ENCODE data around the gene PLXNC1. TPM values are rescaled to one million over a fixed set of nuclear protein-coding genes. Genes with fewer than 3 reads are reported as not detected.
"Not testable (repeated sequence)": the region's sequence is repeated elsewhere in the genome, so short reads cannot be mapped to it uniquely, and the experiment has no call there.

PLXNC1 gene
- total RNA-seq, 2 donors from 2014 or later = 11.3 to 14.1 TPM

DNA sequence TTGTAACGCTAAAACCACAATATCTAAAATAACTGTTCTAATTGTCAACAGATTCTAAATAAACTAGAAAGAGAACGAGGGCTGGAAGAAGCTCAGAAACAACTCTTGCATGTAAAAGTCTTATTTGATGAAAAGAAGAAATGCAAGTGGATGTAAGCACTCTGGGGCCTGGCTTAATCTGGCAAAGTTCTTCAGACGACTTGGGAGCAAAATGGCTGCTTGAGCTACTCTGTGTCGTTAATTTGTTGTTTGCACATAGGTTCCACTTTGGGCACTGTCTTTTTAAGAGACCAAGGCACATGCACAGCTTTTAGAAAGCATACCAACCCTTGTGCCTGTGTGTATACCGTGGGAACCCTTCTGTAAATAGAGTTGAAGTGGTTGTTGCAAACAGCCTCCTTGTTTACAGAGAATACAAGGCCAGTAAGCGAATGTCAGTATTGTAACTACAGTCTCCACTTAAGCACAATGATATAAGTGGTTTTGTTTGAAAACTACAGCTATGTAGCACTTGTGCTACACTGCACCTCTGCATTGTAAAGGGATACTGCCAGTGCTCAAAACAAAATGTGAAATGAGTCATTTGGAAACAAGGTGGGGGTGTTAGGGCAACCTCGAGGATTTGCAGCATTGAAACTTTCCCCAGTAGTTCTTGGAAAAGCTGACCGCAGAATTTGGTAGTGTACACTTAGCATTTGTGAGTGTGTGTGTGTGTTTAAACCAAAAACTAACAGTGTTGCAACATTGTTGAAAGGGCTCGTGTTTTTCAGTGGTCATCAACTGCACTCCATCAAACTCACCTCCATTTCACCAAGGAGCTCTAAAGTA, 157.0 kb downstream of the PLXNC1 start:
- Mint-ChIP-seq H3K27ac (peak overlapping the region; percentile 81), H3K4me1 (ENCODE audit: low read depth) (peaks cover 41% of the 10 kb centered on the region), H3K9me3 (no peaks in the 10 kb centered on the region), H3K27me3 (ENCODE audit: low read depth) (no peaks in the 10 kb centered on the region), H3K36me3 (ENCODE audit: insufficient read depth in 2 of 2) (peaks cover 23 to 35% of the 10 kb centered on the region in 2 donors), H3K4me3 (peak overlapping the region; percentile 54 to 69)
- DNase-seq (peak; percentile 72 to 77), ATAC-seq (replicated peaks in 1 of 2) (peak; percentile 94 to 96)

DNA sequence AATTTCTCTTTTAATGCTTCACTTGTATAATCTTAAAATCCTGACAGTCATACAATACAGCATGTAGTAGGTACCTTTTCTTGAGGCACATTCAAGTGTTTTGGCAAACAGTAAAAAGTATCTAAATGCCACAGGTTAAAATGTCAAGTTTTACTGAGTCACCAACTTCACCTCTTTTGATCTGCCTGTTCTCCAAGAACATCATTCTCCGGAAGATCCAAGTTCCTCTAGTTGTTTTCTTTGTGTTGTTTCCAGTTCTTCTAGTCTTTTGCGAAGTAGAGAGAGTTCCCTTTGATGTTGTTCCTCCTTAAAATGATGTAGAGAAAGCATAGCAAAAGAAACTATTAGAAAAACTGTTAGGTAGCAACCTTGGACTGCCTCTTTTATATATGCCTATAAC, 160.2 kb downstream of the PLXNC1 start:
- Mint-ChIP-seq H3K9me3 (no peaks in the 10 kb centered on the region), H3K27ac (no peak overlapping the region), H3K4me3 (no peak overlapping the region), H3K27me3 (ENCODE audit: low read depth) (no peaks in the 10 kb centered on the region), H3K4me1 (ENCODE audit: low read depth) (peaks cover 41% of the 10 kb centered on the region), H3K36me3 (ENCODE audit: insufficient read depth in 2 of 2) (peaks cover 15 to 34% of the 10 kb centered on the region in 2 donors)
- ATAC-seq (replicated peaks in 1 of 2) = no peak
- DNase-seq = no peak

DNA sequence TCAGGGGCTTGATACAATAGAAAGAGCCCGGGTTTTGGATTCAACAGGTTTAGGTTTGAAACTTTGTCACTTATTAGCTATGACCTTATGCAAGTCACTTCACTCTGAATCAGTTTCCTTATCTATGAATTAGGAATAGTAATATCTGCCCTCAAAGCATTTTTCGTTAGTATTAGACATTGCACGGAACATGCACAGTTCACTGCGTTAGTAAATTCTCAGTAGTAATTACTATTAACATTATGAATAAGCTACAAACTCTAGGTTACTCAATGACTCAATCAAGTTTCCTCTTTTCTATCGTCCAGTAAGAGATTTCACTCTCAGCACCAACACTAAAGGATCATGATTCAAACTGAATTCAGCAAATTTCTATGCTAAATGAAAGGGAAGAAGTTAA, 161.0 kb downstream of the PLXNC1 start:
- DNase-seq = no peak
- Mint-ChIP-seq H3K9me3 (no peaks in the 10 kb centered on the region), H3K4me3 (no peak overlapping the region), H3K27me3 (ENCODE audit: low read depth) (no peaks in the 10 kb centered on the region), H3K36me3 (ENCODE audit: insufficient read depth in 2 of 2) (peaks cover 15 to 34% of the 10 kb centered on the region in 2 donors), H3K4me1 (ENCODE audit: low read depth) (peaks cover 39% of the 10 kb centered on the region), H3K27ac (no peak overlapping the region)
- ATAC-seq (replicated peaks in 1 of 2) = peak in 1 of 2 donors; percentile 48

DNA sequence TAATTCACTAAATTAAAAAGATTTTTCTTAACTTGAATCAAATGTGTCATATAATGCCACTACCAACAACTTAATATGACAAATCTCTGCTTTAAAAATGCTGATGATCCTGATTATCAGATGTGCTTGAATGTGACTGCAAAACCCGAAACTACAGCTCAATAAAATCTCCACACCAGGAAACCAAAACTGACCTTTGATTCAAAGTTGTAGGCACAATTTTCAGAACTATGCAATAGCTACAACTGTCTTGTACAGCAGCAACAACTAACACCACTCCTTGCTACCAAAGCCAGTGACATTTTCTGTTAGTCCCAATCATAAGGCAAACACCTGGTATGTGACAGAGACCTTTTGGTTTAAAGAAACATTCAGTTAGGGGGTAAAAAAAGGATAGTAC, 164.0 kb downstream of the PLXNC1 start:
- H3K27me3 Mint-ChIP-seq (ENCODE audit: low read depth) = no peaks in the 10 kb centered on the region
- peaks cover 7% of the 10 kb centered on the region in 2 donors for H3K9me3 Mint-ChIP-seq
- ATAC-seq (replicated peaks in 1 of 2) (no peak), DNase-seq (no peak)
- peaks cover 15% of the 10 kb centered on the region for H3K4me1 Mint-ChIP-seq (ENCODE audit: low read depth)
- peaks cover 9 to 28% of the 10 kb centered on the region in 2 donors for H3K36me3 Mint-ChIP-seq (ENCODE audit: insufficient read depth in 2 of 2)
- no peak overlapping the region for H3K27ac Mint-ChIP-seq
- no peak overlapping the region for H3K4me3 Mint-ChIP-seq

DNA sequence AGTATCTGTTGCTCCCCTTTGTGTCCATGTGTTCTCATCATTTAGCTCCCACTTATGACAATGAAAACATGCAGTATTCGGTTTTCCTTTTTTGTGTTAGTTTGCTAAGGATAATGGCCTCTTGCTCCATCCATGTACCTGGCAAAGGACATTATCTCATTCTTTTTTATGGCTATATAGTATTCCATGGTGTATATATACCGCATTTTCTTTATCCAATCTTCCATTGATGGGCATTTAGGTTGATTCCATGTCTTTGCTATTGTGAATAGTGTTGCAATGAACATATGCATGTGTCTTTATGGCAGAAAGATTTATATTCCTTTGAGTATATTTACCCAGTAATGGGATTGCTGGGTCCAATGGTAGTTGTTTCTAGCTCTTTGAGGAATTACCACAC, 168.2 kb downstream of the PLXNC1 start:
- peaks cover 33 to 40% of the 10 kb centered on the region in 2 donors for H3K9me3 Mint-ChIP-seq
- H3K4me1 Mint-ChIP-seq (ENCODE audit: low read depth); H3K4me3 Mint-ChIP-seq; H3K27me3 Mint-ChIP-seq (ENCODE audit: low read depth); H3K27ac Mint-ChIP-seq; ATAC-seq (replicated peaks in 1 of 2); DNase-seq: not testable (repeated sequence)
- peaks cover 35 to 48% of the 10 kb centered on the region in 2 donors for H3K36me3 Mint-ChIP-seq (ENCODE audit: insufficient read depth in 2 of 2)

DNA sequence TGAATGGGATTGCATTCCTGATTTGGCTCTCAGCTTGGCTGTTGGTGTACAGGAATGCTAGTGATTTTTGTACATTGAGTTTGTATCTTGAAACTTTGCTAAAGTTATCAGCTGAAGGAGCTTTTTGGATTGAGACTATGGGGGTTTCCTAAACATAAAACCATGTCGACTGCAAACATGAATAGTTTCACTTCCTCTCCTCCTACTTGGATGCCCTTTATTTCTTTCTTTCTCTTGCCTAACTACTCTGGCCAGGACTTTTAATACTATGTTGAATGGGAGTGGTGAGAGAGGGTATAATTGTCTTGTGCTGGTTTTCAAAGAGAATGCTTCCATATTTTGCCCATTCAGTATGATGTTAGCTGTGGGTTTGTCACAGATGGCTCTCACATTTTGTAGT, 169.8 kb downstream of the PLXNC1 start:
- peaks cover 44 to 49% of the 10 kb centered on the region in 2 donors for H3K36me3 Mint-ChIP-seq (ENCODE audit: insufficient read depth in 2 of 2)
- peaks cover 33 to 41% of the 10 kb centered on the region in 2 donors for H3K9me3 Mint-ChIP-seq
- no peak for ATAC-seq (replicated peaks in 1 of 2)

DNA sequence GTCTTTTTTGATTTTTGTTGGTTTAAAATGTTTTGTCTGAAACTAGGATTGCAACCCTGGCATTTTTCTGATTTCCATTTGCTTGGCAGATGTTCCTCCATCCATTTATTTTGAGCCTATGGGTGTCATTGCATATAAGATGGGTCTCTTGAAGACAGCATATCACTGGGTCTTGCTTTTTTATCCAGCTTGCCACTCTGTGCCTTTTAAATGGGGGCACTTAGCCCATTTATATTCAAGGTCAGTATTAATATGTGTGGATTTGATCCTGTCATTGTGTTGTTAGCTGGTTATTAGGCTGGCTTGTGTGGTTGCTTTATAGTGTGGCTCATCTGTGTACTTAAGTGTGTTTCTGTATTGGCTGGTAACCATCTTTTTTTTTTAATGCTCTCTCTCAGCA, 171.7 kb downstream of the PLXNC1 start:
- DNase-seq (no peak), ATAC-seq (replicated peaks in 1 of 2) (no peak)
- no peak overlapping the region for H3K27ac Mint-ChIP-seq
- H3K27me3 Mint-ChIP-seq (ENCODE audit: low read depth) = no peaks in the 10 kb centered on the region
- no peak overlapping the region for H3K4me3 Mint-ChIP-seq
- peaks cover 36 to 41% of the 10 kb centered on the region in 2 donors for H3K9me3 Mint-ChIP-seq
- peaks cover 6% of the 10 kb centered on the region for H3K4me1 Mint-ChIP-seq (ENCODE audit: low read depth)
- H3K36me3 Mint-ChIP-seq (ENCODE audit: insufficient read depth in 2 of 2) = peaks cover 54 to 66% of the 10 kb centered on the region in 2 donors

More for the DNA sequence above, 169.8 kb downstream of the PLXNC1 start:
- no peaks in the 10 kb centered on the region for H3K27me3 Mint-ChIP-seq (ENCODE audit: low read depth)
- H3K4me3 Mint-ChIP-seq = no peak overlapping the region
- H3K27ac Mint-ChIP-seq = no peak overlapping the region
- peaks cover 6% of the 10 kb centered on the region for H3K4me1 Mint-ChIP-seq (ENCODE audit: low read depth)
- DNase-seq = no peak

DNA sequence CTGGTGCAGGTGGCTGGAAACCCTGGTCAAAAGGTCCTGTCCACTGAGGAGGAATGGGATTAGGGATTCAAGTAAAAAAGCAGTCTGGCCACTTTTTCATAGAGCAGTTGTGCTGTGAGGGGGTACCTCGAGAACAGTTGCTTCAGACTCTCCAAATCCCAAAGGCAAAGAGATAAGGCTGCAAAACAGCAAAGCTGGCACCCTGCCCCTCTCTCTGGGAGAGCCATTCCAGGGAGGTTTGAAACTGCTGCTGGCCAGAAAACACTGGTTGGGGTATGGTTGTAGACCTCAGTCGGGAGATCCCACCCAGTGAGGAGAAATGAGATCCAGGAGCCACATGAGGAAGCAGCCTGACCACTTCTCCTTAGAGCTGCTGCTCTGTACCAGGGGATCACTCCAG, 174.0 kb downstream of the PLXNC1 start:
- Mint-ChIP-seq H3K9me3 (peaks cover 29 to 34% of the 10 kb centered on the region in 2 donors), H3K4me3 (no peak overlapping the region), H3K4me1 (ENCODE audit: low read depth) (peaks cover 19% of the 10 kb centered on the region), H3K27me3 (ENCODE audit: low read depth) (no peaks in the 10 kb centered on the region), H3K36me3 (ENCODE audit: insufficient read depth in 2 of 2) (peaks cover 54 to 66% of the 10 kb centered on the region in 2 donors), H3K27ac (no peak overlapping the region)
- DNase-seq = no peak
- no peak for ATAC-seq (replicated peaks in 1 of 2)

DNA sequence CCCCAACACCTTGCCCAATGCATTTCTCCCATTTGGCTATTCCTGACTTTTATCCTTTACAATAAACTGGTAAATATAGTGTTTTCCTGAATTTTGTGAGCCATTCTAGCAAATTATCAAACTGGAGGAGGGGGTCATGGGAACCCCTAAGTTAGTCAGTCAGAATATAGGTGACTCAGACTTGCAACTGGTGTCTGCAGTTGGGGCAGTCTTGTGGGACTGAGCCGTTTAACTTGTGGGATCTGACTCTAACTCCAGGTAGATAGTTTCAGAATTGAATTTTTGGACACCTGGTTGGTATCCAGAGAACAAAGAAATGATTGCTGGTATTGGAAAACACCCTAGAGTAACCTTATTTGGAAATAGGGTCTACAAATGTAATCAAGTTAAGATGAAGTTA, 177.9 kb downstream of the PLXNC1 start:
- Mint-ChIP-seq H3K27ac (peak overlapping the region; percentile 71), H3K36me3 (ENCODE audit: insufficient read depth in 2 of 2) (peaks cover 31 to 53% of the 10 kb centered on the region in 2 donors), H3K9me3 (peaks cover 3 to 5% of the 10 kb centered on the region in 2 donors), H3K27me3 (ENCODE audit: low read depth) (no peaks in the 10 kb centered on the region), H3K4me1 (ENCODE audit: low read depth) (peaks cover 33% of the 10 kb centered on the region), H3K4me3 (peak overlapping the region in 1 of 2 donors; percentile 65)
- DNase-seq (no peak), ATAC-seq (replicated peaks in 1 of 2) (peak; percentile 42 to 44)

DNA sequence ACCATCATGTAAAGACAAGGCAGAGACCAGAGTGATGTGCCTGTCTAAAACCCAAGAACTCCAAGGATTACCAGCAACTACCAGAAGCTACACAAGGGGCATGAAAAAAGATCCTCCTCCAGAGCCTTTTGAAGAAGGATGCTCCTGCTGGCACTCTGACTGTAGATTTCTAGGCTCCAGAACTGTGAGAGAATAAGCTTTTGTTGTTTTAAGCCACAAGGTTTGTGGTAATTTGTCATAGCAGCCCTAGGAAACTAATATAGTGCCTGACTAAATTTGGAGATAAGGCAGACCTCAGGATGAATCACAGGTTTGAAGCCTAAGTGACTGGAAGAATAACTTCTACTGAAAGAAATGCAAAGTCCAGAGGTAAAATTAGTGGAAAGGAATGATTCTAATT, 178.3 kb downstream of the PLXNC1 start:
- Mint-ChIP-seq H3K9me3 (peaks cover 0 to 3% of the 10 kb centered on the region in 2 donors), H3K4me1 (ENCODE audit: low read depth) (peaks cover 33% of the 10 kb centered on the region), H3K27ac (peak overlapping the region; percentile 71), H3K36me3 (ENCODE audit: insufficient read depth in 2 of 2) (peaks cover 27 to 53% of the 10 kb centered on the region in 2 donors), H3K27me3 (ENCODE audit: low read depth) (no peaks in the 10 kb centered on the region), H3K4me3 (peak overlapping the region in 1 of 2 donors; percentile 65)
- ATAC-seq (replicated peaks in 1 of 2) = peak; percentile 92
- DNase-seq = peak; percentile 9 to 21

DNA sequence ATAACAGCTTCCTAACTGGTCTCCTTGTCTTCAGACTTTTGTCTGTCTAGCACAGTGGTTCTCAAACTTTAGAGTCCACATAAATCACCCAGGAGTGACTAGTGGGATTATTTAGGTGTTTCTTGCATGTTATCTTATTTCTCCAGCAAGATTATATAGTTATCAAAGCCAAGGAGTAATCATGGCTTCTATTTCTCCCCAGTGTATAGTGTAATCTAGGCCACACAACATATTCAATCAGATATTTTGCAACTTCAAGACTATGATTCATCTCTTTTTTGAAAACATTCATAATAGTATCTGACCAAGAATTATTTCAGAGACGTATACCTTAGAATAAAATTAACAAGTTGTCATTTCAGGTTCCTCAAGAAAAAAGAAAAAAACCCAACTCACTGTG, 179.4 kb downstream of the PLXNC1 start:
- peak overlapping the region; percentile 11 to 58 for H3K4me3 Mint-ChIP-seq
- peak overlapping the region; percentile 36 for H3K27ac Mint-ChIP-seq
- H3K36me3 Mint-ChIP-seq (ENCODE audit: insufficient read depth in 2 of 2) = peaks cover 21 to 52% of the 10 kb centered on the region in 2 donors
- DNase-seq = no peak
- peaks cover 33% of the 10 kb centered on the region for H3K4me1 Mint-ChIP-seq (ENCODE audit: low read depth)
- H3K27me3 Mint-ChIP-seq (ENCODE audit: low read depth) = no peaks in the 10 kb centered on the region
- ATAC-seq (replicated peaks in 1 of 2) = peak; percentile 33 to 38
- H3K9me3 Mint-ChIP-seq = peaks cover 0 to 3% of the 10 kb centered on the region in 2 donors

DNA sequence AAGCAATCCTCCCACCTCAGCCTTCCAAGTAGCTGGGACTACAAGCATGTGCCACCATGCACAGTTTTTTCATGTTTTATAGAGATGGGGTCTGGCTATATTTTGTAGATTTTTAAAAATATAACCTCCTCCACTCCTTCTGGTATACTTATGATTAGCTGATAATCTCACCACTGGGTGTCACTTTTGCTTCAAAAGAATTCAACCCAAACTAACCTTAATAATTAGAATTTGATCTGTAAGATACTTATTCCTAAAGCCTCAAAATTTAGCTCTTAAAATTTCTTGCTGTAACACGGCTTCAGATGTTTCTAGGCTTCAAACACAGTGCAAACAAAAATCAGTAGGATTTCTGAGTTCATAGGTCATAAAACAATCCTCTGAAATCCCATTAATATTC, 181.0 kb downstream of the PLXNC1 start:
- no peak overlapping the region for H3K4me3 Mint-ChIP-seq
- no peak overlapping the region for H3K27ac Mint-ChIP-seq
- no peak for DNase-seq
- peaks cover 33% of the 10 kb centered on the region for H3K4me1 Mint-ChIP-seq (ENCODE audit: low read depth)
- peaks cover 0 to 3% of the 10 kb centered on the region in 2 donors for H3K9me3 Mint-ChIP-seq
- ATAC-seq (replicated peaks in 1 of 2) = no peak
- H3K27me3 Mint-ChIP-seq (ENCODE audit: low read depth) = no peaks in the 10 kb centered on the region
- H3K36me3 Mint-ChIP-seq (ENCODE audit: insufficient read depth in 2 of 2) = peaks cover 17 to 41% of the 10 kb centered on the region in 2 donors

DNA sequence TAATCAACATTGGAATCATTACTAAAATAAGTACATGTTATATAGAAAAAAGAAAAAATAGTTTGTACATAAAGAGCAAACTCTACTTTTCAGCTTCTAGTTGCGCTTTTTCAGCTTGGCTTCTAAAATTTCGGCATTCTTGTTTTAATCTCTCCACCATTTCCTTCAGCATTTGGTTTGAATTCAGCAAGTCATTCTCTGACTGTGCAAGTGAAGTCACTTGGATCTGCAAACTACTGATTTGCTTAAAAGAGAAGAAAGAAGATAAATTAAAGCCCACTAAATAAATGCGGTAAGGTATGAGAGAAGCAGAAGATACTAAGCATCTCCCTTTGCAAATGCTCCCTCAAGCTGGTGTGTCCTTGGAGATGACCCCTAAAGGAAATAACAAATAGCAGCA, 185.0 kb downstream of the PLXNC1 start:
- H3K9me3 Mint-ChIP-seq = no peaks in the 10 kb centered on the region
- H3K27me3 Mint-ChIP-seq (ENCODE audit: low read depth) = no peaks in the 10 kb centered on the region
- H3K36me3 Mint-ChIP-seq (ENCODE audit: insufficient read depth in 2 of 2) = peaks cover 8 to 22% of the 10 kb centered on the region in 2 donors
- ATAC-seq (replicated peaks in 1 of 2) (no peak), DNase-seq (no peak)
- no peak overlapping the region for H3K4me3 Mint-ChIP-seq
- no peak overlapping the region for H3K27ac Mint-ChIP-seq
- H3K4me1 Mint-ChIP-seq (ENCODE audit: low read depth) = peaks cover 9% of the 10 kb centered on the region
